GM19043 (cell line): ENCODE measurements around the gene STXBP2.

ENCODE experiments used
- ATAC-seq: cut with Tn5 transposase; IDR thresholded peaks from one replicate; pipeline ENCODE4 v1.9.1; 2021; ENCODE audit warnings: low read depth; ENCODE audit not compliant: unreplicated experiment

Gene STXBP2

DNA sequence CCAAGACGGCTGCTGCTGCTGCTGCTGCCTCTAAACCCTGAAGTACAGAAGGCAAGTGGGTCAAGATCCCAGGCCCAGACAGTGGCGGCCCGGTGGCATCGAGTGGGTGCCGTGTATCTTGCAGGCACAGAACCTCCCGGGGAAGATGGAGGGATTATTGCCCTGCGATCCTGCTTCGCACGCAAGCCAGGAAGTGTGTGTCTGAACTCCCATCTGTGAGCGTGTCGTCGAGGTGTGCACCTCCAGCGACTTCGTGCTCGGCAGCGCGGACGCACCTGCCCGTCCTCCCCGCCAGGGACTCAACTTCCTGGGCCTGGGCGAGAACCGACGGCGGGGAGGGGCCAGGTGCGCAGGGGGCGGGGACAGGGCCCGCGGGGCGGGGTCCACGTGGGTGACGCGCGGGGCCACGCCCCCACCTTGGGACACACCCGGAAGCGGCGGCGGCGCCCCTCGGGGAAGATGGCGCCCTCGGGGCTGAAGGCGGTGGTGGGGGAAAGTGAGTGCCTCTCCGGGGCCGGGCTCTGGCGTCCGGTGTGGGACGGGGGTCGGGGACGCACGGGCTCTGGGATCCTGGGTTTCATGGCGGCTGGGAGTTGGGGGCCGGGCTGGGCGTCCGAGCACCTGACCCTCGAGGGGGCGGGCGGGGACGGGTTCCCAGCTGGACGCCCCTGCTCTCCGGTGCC, at the start of gene STXBP2:
STXBP2 (plus strand) TSS at position 420 of the 683 bp plus-strand sequence; CDS start at position 460, 40 bp downstream.
- ATAC-seq: peak; percentile 55

GRCh38 chr19:7589822-7590221, 47.1 kb upstream of the STXBP2 start:
- no peak for ATAC-seq

DNA sequence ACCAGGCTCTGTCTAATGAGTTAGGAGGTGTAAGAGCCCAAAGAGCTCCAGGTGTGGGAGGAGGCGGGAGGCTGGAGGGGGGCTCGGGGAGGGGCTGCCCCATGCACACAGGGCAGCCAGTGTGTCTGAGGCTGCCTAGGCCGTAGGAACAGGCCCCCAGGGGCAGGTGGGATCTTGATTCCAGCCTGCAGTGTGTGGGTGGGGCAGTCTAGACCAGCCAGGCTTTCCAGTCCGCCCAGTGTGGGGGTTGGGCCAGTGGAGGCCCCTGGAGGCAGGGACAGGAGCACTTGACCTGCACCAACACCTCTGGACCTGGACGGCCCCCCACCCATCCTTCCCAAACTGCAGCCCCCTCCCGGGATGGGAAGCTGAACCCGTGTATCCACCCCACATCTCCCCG, 46.7 kb upstream of the STXBP2 start:
- ATAC-seq: no peak

DNA sequence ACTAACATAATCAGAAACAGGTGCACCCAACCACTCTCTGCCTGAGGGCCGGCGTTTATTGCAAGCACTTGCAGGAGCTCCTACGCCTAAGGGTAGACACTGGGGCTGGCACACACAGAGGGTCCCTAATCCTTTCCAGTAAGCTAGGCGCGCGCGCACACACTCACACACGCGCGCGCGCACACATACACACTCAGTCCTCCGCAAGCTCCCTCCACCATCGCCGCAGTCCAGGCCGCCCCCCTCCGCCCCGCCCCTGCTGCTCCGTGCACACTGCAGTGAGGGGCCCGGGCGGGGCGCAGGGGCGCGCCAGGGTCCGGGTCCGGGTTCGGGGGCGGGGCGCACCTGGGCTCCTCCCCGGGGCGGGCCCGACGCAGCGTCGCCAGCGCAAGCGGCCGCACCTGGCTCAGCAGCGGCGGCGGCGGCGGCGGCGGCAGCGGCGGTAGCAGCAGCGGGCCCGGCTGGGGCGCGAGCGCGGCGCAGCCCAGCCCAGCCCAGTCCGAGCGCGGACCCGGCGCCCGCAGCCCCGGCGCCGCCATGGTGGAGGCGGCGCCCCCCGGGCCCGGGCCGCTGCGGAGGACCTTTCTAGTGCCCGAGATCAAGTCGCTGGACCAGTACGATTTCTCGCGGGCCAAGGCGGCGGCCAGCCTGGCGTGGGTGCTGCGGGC, 41.3 kb upstream of the STXBP2 start, which contains the start of gene CAMSAP3:
CAMSAP3 (plus strand) TSS at position 398 of the 668 bp plus-strand sequence; CDS start at position 538, 140 bp downstream.
- ATAC-seq: no peak

GRCh38 chr19:7596211-7596937, 40.5 kb upstream of the STXBP2 start:
- no peak for ATAC-seq

DNA sequence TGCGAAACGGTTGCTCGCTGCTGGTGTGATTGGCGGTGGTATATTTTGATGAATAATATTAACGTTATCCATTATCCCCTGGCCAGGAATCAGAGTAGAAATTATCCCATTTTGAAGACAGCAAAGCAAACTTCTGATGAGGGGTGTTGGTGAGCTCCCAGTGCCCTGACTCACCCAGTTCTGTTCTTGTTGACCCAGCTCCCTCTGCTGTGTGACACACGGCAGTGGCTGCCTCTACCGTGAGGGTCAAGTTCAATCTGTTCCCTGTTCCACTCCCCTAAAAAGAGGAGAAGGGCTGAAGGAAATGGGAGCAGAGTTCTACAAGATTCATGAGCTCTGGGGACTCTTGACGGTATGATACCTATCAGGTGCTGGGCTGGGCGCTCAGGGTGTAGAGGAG, 39.2 kb upstream of the STXBP2 start:
- ATAC-seq: no peak

GRCh38 chr19:7598180-7598579, 38.7 kb upstream of the STXBP2 start:
- no peak for ATAC-seq

- ATAC-seq: no peak
These were observed 36.2 kb upstream of the STXBP2 start for GRCh38 chr19:7600721-7601120.

DNA sequence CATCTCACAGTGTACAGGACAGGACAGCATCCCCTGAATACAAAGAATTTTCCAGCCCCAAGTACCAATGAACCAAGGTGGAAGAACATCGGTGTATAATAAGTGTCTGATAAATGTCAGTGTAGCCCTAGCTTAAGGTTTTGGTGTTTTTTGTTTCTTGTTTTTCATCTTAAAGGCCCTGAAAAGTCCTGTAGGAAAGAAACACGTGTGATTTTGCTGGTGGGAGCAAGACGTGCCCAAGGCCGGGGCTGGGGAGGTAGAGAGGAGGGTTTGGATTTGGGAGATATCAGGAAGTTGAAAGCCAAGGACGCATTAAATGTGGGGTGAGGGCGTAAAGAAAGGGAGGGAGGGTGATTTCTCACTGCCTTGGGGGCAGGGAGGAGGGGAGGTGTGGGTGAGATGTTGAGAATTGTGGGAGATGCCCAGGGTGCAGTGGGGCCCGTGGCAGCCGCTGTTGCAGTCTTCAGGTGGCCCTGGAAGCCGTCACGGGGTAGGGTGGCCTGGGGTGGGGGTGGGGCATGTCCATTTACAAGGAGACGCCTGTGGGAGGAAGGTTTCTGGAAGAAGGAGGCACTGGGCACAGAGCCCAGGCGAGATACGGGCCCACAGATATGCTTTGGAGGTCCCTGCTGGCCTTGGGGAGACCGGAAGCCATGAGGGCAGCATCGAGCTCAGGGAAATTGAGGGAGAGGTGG, 34.5 kb upstream of the STXBP2 start:
- ATAC-seq: no peak

DNA sequence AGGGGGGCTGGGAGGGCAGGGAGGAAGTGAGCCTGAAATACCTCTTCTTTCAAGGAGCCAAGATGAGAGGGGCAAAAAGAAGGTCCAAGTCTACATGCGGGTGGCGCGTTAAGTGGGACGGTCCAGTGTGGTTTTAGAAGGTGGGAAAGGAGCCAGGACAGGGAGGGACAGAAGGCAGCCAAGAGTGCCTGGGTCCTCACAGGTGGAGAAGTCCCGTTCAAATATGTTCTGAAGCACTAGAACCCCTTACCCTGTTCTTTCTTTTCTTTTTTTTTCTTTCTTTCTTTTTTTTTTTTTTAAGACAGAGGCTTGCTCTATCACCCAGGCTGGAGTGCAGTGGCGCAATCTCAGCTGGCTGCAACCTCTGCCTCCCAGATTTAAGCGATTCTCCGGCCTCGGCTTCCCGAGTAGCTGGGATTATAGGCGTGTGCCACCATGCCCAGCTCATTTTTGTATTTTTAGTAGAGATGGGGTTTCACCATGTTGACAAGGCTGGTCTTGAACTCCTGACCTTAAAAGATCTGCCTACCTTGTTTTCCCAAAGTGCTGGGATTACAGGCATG, 33.9 kb upstream of the STXBP2 start:
- no peak for ATAC-seq

DNA sequence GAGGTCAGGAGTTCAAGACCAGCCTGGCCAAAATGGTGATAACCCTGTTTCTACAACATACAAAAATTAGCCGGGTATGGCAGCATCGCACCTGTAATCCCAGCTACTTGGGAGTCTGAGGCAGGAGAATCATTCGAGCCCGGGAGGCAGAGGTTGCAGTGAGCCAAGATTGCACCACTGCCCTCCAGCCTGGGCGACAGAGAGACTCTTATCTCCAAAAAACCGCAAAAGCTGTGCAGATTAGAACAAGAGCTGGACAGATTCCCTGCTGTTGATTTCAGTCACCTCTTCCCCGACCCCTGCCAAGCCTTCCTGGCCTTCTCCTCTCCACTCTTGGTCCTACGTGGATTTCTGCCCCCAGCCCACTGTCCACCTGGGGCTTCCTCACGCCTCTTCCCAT, 33.0 kb upstream of the STXBP2 start:
- no peak for ATAC-seq

DNA sequence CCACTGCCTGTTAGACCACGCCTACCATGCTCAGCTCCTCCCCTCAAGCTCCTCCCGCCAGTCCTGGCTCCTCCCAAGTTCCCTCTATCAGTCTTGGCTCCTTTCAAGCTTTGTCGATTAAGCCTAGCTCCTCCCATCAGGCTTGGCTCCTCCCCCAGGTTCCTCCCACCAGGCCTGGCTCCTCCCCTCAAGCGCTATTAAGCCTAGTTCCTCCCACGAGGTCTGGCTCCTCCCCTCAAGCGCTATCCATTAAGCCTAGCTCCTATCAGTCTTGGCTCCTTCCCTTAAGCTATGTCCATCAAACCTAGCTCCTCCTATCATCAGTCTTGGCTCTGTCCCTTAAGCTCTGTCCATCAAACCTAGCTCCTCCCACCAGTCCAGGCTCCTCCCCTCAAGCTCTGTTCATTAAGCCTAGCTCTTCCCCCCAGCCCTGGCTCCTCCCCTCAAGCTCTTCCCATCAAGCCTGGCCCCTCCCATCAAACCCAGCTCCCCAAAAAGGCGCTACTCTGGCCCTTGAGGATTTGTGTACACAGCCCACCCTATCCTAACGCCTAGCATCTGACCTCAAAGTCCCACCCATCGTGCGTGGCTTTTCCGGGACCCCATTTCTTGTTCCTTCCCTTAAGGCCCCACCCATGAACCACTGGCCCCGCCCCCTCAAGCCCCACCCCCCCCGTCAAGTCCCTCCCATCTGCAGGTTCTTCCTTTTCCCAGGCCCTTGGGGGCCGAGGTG, 31.3 kb upstream of the STXBP2 start:
- no peak for ATAC-seq

- ATAC-seq: no peak
These were observed 30.6 kb upstream of the STXBP2 start for GRCh38 chr19:7606289-7606688.

DNA sequence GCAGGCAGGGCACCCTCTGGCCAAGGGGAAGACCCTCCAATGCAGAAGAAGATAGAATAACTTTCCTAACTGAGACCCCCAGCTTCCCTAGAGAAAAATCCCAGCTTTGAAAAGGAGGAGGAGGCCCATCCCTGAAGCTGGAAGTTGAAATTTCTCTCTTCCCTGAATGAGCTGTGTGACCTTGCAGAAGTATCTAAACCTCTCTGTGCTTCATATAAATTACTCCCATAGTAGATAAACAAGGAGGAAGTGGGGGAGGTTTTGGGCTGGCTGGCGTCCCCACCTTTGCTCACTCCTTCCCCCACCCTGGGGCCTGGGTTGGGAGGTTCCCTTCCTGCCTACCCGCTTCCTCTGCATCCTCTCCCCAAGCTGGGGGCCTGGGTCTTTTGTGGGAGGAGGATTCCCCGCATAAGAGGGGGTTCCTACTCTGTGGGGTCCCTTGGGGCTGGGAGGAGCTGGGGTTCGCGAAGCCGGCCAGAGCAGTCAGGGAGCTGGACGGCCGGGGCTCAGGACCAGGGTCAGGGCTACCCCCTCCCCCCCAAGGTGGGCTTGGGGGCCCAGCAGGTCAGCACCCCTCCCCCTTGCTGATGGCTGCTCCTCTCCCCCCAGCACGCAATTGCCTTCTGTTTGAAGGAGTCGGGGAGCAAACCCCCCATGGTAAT, 29.6 kb upstream of the STXBP2 start:
- no peak for ATAC-seq

DNA sequence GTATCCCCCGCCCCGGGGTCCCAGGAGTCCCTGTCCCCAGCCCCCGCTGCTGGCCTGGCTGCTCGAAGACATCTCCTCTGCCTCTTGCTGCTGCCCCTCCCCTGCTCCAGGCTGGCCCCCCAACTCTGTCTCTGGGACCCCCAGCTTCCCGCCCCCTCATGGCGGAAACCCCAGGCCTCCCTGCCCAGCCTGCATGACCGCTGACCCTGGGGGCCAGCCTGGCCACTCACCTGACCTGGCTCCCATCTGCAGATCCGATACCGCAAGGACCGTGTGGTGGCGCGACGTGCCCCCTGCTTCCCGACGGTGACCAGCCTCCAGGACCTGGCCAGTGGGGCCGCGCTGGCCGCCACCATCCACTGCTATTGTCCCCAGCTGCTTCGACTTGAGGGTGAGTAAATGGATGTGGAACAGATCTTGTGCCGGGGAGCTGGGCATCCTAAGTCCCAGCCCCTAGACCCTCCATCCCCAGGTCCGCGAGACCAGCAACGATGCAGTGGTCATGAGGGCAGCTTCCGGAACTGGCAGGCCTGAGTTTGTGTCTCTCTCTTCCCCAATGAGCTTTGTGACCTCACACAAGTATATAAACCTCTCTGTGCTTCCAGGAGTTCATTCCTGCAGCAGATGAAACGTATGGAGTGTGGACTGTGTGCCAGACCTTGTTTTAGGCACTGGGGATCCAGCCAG, 28.9 kb upstream of the STXBP2 start:
- no peak for ATAC-seq

DNA sequence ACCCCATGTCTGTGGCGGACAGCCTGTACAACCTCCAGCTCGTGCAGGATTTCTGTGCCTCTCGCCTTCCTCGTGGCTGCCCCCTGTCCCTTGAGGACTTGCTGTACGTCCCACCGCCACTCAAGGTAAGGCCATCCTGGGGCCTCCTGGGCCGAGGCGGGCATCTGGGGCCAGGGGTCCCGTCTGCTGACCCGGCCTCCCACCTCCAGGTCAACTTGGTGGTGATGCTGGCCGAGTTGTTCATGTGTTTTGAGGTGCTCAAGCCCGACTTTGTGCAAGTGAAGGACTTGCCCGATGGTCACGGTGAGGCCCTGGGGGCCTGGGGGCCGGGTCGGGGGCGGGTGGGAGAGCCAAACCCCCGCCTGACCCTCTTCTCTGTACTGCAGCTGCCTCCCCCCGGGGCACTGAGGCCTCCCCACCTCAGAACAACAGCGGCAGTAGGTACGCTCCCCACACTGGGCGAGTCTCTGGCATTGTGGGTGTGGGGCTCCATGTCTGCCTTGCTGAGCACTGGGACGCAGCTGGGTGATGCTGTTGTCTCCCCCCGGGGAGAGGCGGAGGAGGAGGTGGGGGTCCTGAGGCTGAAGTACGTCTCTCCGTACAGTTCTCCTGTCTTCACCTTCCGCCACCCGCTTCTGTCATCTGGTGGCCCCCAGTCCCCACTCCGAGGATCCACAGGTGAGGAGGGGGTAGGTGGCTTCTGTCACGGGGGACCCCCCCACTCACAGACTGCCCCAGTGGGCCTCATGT, 26.2 kb upstream of the STXBP2 start:
- no peak for ATAC-seq

- no peak for ATAC-seq
These were observed 25.2 kb upstream of the STXBP2 start for GRCh38 chr19:7611541-7612279.
